ENCODE measurements around the gene FAM193A.

FAM193A gene

DNA sequence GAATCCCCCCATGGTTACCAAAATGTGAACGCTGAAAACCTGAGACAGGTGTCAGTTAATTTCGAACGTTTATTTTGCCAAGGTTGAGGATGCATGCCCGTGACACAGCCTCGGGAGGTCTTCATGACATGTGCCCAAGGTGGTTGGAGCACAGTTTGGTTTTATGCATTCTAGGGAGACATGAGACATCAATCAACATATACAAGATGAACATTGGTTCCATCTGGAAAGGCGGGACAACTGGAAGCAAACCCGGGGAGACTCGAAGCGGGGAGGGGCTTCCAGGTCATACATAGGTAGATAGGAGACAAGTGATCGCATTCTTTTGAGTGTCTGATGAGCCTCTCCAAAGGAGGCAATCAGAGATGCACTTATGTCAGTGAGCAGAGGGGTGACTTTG, 245.5 kb downstream of the FAM193A start:
- no peak overlapping the region for H3K4me3 ChIP-seq (ENCODE audit: low read depth, low read length)
- TF ChIP-seq CTCF (IDR thresholded peaks at IDR 0.05; ENCODE audit: borderline replicate concordance, insufficient read depth, low read depth, low read length) = no peak

Data from GM12875 (cell line).